ENCODE data around the gene R3HCC1L.

Gene R3HCC1L

DNA sequence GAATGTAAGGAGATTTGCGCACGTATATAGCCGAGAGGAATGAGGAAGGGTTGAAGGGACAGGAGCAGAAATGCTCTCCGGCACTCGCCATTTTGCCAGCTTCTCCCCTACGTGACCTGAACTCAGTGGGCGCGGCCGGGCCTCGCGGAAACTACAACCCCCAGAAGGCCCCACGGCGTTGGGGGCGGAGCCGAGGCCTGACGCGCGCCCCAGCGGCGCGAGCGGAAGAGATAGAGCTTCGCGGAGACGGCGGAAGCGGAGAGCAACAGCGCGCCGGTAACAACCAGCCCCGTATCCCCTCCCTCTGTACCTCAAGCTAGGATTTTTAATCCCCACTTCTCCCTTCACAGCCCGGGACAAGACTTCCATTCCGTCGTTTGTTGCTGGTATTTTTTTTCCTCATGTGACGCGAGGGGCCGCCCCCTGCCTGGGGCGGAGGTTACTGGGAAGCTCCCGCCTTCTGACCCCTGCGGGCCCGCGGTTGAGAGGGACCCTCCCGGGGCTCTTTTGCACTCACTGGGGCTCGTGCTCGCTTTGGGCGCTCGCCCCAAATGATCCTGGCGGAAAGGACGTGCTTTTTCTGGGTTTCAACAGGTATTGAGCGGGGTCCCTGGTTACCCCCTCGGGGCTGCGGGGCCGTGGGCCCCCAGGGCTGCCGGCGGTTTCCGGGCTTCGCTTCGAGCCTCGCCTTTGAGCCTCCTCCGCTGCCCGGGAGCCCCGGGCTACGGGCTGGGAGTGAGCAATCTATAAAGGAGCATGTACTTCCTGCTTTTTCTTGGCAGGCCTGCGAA is at the start of gene R3HCC1L:
Gene R3HCC1L, plus strand, starts transcription at position 227 of the 791 bp plus-strand sequence. CDS start 73,458 bp downstream, outside the sequence.
- in situ Hi-C loops (cut with MboI; ENCODE audit: low sequenced_read_pairs) = no loop called here

DNA sequence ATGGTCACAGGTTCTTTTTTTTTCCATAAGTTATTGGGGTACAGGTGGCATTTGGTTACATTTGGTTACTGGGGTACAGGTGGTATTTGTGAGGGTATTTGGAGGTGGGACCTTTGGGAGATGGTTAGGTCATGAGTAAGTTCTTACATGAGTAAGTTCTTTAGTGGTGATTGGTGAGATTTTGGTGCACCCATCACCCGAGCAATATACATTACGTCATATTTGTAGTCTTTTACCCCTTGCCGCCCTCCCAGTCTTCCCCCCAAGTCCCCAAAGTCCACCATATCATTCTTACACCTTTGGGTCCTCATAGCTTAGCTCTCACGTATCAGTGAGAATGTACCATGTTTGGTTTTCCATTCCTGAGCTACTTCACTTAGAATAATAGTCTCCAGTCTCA is 49.2 kb upstream of the R3HCC1L start:
- in situ Hi-C loops (cut with MboI; ENCODE audit: low sequenced_read_pairs) = no loop called here

DNA sequence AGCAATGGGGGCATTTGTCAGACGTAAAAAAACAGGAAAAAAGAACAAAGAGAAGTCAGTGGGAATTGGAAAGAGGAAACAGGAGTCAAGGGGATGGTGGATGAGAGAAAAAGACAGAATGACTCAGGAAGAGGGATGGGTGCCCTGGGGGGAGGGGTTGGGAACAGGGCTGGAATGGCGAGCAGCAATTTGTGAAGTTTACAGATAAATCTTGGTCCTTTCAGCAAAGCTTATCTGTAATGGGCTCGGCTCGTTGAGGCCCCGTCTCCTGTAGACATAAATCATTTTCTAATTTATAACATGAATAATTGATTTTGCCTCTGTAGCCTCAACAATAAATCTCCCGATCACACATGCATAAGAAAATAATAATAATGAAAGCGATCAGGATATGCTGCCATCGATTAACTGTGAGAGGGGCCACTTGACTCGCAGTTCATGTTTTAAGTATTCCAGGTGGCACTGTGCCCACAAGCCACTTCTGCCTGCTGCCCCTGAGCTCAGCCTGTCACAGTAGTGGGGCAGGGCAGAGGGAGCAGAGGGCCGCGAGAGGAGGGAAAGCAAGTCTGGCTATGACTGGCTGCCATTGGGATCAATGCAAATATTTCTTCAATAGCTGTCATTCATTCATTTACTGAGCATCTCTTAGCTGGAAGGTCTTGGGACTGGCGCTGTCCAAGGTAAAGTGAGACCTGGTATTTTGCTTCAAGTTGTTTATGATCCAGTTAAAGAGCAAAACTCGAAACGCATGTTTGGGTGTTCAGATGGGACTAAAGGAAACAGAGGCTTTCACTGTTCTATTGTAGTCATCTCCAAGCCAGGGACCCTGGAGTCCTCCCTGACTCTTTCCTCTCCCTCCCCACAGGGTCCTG is 47.4 kb upstream of the R3HCC1L start:
- in situ Hi-C loops (cut with MboI; ENCODE audit: low sequenced_read_pairs) = no loop called here

DNA sequence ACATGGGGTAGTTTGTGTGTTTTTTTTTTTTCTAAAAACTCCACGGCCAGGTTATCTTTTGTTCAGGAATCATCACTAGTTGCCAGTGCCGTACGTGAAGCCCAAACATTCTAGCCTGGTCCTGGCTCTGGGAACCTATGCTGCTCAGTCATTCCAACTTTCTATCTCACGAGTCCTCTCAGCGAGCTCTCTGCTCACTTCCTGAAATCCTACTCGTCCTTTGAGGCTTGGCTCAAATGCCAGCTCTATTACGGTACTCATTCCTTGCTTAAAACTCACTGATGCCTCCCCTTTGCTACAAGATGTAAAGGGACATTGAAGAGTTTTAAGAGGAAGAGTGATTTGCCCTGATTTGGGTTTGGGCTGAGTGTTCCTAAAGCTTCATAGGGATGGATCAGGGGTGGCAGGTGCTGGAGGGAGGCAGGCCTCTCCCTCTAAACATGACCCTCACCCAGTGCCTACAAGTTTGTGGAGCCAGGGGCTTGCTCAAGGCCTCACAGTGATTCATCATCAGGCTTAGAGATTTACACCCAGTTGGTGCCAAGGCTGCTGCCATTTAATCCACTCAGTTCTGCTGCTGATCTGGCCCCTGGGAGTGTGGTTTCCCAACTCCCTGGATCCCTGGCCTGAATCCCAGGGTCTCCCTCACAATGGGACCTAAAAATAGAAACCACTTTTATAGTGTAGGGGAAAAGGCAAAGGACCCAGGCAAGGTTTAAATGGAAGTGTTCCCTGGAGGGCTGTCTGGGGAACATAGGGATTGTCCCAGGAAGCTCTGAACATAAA is 46.1 kb upstream of the R3HCC1L start:
- in situ Hi-C loops (cut with MboI; ENCODE audit: low sequenced_read_pairs) = no loop called here

DNA sequence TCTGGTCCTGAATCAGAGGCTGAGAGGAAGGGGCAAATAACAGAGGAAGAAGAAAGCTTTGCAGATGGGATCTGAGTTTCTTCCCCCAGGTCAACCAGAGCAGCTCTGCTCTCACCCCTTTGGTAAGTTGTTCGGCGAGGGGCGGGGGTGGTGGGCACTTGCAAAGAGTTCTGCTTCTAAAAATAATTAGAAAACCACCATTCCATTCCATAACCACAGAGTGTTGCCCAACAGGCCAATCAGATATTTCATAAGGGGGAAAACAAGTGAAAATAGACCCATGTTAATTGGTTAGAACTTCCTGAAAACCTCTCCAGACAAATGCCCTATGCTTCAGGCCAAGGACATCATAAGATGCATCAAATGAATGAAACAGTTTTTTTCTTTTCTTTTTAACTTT is 43.6 kb upstream of the R3HCC1L start:
- in situ Hi-C loops (cut with MboI; ENCODE audit: low sequenced_read_pairs) = no loop called here

DNA sequence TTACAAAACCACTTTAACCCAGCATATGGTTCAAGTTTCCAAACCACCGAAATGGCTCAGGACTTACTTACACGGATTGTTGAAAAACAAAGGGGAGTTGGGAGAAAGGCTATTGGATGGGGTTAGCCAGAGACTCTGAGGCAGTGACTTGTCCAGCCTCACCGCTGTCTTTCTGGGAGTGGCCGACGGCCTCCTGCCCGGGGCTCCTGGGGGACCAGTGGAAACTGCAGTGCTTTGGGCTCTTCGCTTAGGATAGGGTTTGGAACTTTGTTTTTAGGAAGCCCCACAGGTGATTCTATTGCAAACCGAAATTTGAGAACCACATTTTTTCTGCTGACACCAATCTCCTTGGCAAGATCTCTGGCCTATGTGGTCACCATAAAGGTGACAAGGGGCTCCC is 38.1 kb upstream of the R3HCC1L start:
- in situ Hi-C loops (cut with MboI; ENCODE audit: low sequenced_read_pairs) = no loop called here

DNA sequence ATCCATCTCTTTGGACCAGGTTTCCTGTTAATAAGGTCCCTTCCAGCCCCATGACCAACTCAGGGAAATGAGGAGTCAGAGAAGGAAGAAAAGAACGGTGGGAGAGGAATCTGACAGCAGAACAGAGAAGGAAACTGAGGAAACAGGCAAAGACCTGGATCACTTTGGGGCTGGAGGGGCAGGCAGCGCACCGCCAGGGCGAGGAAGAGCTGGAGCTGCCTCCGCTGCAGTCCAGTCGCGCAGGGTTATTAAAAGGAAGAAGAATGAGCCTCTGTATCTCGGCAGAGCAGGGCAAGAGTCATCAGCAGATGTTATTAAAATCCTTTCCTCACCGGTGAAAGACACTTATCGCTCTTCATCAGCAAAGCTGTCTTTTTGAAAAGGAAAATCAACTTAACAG is 37.7 kb upstream of the R3HCC1L start:
- in situ Hi-C loops (cut with MboI; ENCODE audit: low sequenced_read_pairs) = no loop called here

DNA sequence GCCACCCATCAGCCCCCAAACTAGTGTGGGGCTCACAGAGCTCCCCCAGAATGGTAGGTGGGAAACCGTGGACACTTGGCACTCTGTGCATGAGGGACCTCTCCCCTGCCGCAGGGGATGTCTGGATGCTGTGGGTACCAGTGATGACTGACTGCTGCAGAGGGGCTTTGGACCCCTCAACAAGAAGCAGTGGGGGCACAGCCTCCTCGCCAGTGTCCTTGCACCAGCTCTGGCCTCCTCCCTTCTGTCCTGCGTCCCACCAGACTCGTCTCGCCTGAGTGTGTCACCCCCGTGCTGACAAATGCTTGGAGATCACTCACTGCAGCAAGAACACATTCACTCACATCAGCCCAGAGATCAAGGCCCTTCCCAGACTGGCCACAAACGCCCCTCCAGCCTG is 37.3 kb upstream of the R3HCC1L start:
- in situ Hi-C loops (cut with MboI; ENCODE audit: low sequenced_read_pairs) = no loop called here

DNA sequence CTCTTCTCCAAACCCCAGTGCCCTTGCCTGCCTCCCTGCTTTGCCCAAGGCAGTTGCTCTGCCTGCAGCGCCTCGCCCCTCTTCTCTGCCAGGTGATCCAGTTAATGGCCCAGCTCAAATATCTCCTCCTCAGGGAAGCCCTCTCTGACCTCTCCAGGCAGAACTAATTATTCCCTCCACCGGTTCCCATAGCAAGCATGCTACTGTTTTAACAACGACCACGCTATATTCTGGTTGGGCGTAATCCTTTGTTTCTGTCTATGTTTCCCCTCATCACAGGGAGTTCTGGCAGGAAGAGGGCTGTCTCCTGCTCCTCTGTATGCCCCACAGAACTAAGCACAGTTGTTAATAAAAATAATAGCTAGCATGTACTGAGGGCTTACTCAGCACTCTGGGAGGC is 36.8 kb upstream of the R3HCC1L start:
- in situ Hi-C loops (cut with MboI; ENCODE audit: low sequenced_read_pairs) = no loop called here

DNA sequence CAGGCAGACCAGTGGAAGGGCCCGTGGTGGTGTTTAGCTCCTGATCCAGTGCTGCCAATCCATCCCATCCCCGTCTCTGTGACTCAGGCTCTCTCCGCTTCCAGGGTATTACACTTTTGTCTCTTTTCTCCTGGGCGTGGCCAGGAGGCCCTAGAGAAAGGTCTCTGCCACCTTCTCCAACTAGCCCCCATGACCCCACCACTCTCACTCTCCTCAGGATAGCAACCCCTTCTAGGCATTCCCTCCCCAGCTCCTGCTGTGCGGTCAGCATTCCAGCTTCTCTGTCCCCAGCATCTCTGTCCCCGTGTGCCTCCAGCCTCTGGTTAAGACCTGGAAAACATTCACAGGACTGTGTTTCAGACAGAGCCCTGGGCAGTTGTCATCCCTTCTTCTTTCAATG is 36.2 kb upstream of the R3HCC1L start:
- in situ Hi-C loops (cut with MboI; ENCODE audit: low sequenced_read_pairs) = no loop called here

DNA sequence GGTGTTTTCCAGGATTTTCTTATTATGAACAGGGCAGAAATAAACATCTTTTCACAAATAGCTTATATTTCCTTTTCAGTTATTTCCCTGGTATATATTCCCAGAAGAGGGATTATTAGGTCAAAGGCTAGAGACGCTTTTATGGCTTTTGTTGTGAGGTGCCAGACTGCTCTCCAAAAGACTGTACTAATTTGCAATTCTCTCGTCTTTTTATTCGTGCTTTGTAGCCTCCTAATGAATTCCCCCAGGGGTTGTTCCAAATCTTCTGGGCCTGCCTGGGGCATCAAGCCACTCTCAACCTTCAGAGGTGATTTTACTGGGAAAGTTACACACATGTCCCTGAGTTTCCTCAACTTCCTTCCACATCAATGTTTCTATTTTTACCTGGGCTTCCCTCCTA is 34.0 kb upstream of the R3HCC1L start:
- in situ Hi-C loops (cut with MboI; ENCODE audit: low sequenced_read_pairs) = no loop called here

DNA sequence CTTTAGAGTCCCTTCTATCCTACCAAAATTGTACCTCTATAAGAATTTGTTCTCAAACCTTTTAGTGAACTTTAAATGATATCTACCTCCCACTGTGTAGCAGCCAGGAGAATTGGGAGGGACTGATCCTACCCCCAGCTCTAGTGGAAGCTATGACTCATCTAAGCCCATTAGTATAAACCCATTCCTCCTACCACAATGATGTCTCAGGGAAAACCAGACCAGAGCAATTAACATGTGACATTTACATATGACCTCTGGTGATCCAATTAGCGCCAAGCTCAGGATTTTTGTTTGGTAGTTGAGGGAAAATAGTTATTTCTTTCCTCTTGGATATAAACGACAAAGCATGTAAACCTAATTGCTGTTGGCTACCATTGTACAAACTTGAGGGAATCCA is 33.1 kb upstream of the R3HCC1L start:
- in situ Hi-C loops (cut with MboI; ENCODE audit: low sequenced_read_pairs) = no loop called here

DNA sequence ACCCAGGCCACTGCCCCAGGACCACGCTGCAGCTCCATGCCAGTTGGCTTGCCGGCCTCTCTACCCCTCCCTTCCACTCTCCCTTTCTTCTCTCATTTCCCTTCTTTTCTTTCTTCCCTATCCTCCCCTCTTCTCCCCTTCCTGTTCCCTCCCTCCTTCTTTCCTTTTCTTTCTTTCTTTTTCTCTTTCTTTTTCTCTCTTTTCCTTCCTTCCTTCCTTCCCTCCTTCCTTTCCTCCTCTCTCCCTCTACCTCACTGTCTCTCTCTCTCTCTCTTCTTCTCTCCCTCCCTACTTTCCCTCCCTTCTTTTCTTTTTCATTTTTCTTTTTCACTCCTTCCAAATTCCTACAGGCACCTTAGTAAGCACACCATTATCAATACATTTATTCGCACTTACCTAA is 30.3 kb upstream of the R3HCC1L start:
- in situ Hi-C loops (cut with MboI; ENCODE audit: low sequenced_read_pairs) = no loop called here

DNA sequence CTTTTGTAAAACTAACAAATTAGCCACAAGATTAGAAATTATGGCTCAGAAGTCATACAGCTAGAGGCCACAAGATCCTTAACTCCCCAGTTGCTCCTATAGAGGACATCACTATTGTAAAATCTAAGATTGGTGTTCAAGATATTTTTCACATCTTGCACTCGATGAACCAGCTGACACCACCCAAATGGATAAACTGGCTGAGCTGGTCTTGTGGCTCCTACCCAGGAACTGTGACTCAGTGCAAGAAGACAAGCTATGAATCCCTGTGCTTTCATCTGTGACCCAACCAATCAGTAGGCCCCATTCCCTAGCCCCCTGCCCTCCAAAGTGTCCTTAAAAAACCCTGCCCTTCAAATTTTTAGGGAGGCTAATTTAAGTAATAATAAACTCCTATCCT is 27.9 kb upstream of the R3HCC1L start:
- in situ Hi-C loops (cut with MboI; ENCODE audit: low sequenced_read_pairs) = no loop called here

DNA sequence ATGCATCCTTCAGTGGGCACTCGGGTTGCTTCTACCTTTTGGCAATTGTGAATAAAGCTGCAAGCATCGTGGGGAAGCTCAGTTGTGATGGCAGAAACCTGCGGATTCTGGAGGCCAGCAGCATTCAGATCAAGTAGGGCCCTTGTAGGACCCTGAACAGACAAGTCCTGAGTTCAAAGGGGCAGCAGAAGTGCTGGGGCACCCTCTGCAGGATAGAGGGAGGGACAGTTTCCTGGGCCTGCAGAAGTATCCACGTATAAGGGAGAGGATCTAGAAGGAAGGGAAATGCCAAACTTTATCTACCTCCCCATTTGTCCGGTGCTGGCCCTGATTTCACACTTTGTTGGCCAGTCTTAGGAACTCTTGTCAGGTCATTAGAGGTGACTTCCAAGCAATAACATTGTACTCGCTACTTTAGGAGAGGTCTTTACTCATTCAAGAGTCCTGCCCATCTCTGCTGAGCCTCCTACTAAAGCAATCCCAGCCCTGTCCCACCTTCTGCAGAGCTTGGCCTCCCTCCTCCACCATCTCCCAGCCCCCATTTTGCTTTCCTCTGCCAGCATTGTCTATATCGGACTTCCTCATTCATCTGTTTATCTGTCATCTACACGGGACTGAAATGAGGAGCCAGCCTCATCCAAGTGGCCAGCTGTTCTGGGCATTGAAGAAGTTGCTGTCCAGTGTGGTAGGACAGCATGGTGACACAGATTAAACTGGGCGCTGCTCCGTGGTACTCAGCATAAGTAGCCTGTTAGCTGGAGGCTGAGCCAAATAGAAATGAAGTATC is 26.6 kb upstream of the R3HCC1L start:
- in situ Hi-C loops (cut with MboI; ENCODE audit: low sequenced_read_pairs) = no loop called here

DNA sequence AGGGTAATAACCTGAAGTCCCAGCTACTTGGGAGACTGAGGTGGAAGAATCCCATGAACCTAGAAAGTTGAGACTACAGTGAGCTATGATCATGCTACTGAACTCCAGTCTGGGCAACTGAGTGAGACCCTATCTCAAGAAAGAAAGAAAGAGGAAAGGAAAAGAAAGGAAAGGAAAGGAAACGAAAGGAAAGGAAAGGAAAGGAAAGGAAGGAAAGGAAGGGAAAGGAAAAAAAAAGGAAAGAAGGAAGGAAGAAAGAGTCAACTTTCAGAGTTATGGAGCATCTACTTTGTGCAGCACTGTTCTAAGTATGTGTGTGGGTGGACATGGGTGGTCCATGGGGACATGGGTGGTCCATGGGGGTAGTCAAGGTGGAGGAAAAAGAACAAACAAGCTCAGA is 24.1 kb upstream of the R3HCC1L start:
- in situ Hi-C loops (cut with MboI; ENCODE audit: low sequenced_read_pairs) = no loop called here

DNA sequence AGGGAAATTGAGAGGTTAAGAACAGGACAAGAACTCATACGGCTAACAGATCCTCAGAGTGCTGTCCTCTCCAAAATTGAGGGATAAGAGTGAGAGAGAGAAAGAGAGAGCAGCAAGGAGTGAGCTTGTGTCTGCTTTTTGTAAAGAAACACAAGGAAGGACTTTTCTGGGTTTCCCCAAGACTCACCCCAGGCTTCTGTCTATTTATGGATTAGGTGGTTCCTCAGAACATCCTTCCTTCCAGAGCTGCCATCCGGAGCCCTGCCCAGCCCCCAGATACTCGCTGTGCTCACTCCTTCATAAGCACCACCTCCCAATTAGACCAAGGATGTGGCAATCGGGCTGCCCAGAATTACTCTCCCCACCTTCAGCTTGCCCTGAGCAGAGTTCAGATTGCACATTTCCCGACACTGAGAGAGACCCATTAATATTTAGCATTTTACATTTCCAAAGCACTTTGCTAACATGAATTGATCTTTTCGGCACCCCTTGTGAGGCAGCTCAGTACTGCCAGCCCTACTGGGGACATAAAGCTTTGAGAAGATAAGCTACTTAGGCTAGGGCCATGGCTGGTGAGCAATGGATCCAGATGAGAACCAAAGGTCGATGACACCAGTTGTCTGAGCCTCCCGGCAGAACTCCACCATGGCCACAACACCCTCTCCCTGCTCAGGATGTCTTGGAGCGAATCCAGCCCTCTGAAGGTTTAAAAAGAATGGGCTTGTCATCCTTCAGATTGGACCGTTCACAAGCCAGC is 19.2 kb upstream of the R3HCC1L start:
- in situ Hi-C loops (cut with MboI; ENCODE audit: low sequenced_read_pairs) = no loop called here

DNA sequence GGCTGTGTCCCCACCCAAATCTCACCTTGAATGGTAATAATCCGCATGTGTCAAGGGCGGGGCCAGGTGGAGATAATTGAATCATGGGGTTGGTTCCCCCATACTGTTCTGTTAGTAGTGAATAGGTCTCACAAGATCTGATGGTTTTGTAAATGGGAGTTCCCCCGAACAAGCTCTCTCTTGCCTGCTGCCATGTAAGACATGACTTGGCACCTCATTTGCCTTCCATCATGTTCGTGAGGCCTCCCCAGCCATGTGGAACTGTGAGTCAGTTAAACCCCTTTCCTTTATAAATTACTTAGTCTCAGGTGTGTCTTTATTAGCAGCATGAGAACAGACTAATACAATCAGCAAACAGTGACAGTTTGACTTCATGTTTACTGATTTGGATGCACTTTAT is 14.6 kb upstream of the R3HCC1L start:
- in situ Hi-C loops (cut with MboI; ENCODE audit: low sequenced_read_pairs) = no loop called here

DNA sequence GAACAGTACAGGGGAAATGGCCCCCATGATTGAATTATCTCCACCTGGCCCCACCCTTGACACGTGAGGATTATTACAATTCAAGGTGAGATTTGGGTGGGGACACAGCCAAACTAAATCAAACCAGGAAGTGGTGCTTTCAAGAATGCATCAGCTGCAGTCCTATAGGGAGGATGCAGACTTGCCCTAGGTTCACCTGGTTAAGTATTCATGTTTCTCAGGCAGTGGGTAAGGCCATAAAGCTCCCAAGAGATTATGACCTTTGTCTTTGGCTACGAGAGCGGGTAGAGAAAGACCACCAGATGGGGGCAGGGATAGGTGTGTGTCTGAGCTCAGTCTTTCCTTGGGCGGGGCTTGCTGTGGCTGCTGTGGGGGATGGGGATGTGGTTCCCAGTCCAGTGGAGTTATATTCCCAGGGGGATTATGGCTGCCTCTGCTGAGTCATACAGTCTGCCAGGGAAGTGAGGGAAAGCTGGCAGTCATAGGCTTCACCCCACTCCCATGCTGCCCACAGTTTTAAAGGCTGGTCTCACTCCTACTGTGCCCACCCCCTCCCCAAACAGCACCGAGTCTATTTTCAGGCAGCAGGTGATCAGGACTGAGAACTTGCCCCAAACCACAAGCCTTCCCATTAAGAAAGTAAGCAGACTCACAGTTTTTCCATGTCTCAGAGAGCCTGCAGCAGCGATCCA is 8.4 kb upstream of the R3HCC1L start:
- in situ Hi-C loops (cut with MboI; ENCODE audit: low sequenced_read_pairs) = no loop called here
